HG03439 (cell line): ENCODE measurements around the gene FOXC1.

Experiments used
- ATAC-seq: cut with Tn5 transposase; IDR thresholded peaks from one replicate; pipeline ENCODE4 v1.9.1; 2021; ENCODE audit warnings: mild to moderate bottlenecking, moderate library complexity; ENCODE audit not compliant: unreplicated experiment

FOXC1 gene

DNA sequence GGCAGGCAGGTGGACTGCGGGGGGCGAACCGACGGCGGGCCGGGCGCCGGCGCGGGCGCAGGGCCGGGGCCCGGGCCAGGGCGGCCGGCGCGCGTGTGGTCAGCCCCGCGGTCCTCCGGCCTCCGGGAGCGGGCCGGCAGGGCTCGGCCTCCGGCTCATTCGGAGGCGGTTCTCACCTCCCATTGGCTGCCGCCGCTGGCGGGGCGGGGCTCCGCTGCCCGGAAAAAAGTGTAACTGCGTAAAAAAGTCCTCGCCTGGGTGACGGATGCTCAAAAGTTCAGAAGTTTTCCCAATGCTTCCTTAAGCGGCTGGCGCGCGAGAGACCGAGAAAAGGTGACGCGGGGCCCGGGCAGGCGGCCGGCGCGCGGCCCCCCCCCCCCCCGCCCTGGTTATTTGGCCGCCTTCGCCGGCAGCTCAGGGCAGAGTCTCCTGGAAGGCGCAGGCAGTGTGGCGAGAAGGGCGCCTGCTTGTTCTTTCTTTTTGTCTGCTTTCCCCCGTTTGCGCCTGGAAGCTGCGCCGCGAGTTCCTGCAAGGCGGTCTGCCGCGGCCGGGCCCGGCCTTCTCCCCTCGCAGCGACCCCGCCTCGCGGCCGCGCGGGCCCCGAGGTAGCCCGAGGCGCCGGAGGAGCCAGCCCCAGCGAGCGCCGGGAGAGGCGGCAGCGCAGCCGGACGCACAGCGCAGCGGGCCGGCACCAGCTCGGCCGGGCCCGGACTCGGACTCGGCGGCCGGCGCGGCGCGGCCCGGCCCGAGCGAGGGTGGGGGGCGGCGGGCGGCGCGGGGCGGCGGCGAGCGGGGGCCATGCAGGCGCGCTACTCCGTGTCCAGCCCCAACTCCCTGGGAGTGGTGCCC is at the start of gene FOXC1:
TSS of gene FOXC1 (plus strand) at position 268 of the 849 bp plus-strand sequence. CDS start at position 799, 531 bp downstream.
- ATAC-seq: peak; percentile 61

DNA sequence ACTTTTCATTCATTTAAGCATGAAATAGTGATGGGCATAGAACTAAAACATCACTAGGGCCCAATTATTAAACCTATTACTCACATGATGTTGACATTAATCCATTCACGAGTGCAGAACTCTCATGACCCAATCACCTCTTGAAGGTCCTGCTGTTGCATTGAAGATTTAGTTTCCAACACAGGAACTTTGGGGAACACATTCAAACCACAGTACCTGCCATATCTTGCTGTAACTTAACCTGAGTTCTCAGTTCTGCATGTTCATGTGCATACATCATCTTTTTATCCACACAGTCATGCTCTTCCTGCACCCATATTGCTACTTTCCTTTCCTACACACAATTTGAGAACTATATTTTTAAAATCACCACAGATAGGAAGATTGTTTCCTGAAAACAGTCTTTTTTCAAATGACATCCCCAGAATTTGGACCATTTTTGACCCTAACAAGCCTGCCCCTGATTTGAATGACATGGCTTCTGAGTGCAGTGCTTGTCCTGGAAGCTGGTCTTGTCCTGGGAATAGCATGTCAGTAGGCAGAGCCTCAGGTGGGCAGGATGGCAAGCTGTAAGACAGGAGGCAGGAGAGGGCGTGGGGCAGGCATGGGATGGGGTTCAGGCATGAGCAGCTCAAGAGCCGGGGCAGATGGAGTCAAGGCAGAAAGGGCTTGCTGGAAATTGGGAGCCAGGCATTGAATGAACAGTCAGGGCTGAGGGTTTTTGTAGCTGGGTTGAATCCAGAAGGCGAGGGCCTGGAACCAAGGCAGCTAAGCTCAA is 49.2 kb upstream of the FOXC1 start:
- ATAC-seq: no peak

DNA sequence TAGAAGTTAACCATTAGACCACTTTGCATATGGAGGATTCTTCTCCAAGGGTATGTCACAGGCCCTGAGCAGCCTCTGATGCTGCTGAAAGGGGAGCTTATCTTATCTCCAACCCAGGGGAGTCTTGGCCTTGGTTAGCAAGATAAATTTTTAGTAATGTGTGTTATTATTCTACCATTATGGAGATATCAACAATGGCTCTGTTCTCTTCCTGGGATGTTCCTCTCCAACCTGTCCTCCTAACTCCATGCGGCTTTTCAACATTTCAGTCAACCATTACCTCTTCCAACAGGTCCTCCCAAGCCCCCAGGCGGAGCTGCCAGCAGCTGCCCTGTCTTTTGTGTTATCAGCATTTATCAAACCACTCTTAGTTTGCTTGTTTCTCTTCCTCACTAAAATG is 48.4 kb upstream of the FOXC1 start:
- ATAC-seq: no peak

DNA sequence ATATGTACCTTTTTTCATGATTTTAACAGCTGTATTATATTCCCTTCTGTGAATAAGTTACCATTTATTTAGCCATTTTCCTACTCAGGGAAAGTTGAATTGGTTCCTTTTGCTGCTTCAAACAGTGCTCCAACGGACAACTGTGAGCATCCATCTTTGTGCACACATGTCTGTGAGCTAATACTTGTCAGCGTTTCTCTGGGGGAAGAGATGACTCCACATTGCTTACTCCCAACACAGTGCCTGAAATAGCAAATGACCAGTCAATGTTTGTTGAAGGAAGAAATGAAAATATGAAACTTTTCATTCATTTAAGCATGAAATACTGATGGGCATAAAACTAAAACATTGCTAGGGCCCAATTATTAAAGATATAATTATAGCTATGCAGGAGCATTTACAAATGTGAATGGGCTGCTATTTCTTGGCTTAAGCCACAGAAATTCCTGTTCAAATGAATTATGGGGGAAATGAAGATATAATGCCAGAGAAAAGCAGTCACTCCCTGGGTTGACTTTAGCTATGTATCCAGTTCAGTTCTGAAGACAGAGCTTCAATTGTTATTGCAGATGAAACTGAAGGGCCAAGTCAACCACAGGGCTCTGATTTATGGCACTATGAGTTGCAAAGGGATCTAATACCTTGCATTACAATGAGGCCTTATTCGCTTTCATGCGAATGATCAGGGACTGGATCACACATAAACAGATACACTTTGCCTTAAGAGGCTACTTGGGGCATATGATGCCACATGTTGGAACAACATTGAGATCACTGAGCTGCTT is 47.4 kb upstream of the FOXC1 start:
- ATAC-seq: no peak

DNA sequence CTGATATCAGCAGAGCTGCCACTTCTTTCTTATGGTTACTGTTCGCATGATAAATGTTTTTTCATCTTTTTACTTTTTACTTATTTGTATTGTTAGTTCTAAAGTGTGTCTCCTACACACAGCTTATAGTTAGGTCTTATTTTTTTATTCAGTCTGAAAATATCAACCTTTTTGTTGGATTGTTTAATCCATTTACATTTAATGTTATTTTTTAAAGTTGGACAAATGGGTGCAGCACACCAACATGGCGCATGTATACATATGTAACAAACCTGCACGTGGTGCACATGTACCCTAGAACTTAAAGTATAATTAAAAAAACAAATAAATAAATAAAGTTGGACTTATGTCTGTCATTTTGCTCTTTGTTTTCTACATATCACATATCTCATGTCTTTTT is 40.3 kb upstream of the FOXC1 start:
- no peak for ATAC-seq

DNA sequence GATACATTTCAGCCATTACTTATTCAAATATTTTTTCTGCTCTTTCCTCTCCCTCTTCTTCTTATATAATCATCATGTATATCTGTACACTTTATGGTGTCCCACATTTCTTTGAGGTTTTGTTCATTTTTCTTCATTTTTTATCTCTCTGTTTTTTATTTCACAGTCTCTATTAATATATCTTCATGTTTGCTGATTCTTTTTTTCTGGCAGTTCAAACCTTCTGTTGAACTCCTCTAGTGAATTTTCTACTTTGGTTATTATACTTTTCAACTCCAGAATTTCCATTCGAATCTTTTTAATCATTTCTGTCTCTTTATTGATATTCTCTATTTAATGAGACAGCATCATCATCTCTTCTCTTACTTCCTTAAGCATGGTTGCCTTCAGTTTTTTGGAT is 38.9 kb upstream of the FOXC1 start:
- no peak for ATAC-seq

DNA sequence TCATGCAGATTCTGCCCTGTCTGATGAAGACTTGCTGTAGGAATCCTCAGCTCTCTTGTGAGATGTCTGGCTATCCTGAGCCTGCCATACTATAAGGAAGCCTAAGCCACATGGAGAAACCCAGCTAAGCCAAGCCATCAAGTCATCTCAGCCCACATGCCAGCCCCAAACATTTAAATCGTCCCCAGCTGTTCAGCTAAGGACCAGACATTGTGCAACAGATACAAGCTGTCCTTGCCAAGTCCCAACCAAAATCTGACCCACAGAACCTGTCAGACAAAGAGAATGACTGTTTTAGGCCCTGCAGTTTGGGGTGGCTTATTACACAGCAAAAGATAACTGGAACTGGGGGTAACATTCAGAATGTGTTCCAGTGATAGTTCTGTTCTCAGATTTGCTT is 36.8 kb upstream of the FOXC1 start:
- no peak for ATAC-seq

DNA sequence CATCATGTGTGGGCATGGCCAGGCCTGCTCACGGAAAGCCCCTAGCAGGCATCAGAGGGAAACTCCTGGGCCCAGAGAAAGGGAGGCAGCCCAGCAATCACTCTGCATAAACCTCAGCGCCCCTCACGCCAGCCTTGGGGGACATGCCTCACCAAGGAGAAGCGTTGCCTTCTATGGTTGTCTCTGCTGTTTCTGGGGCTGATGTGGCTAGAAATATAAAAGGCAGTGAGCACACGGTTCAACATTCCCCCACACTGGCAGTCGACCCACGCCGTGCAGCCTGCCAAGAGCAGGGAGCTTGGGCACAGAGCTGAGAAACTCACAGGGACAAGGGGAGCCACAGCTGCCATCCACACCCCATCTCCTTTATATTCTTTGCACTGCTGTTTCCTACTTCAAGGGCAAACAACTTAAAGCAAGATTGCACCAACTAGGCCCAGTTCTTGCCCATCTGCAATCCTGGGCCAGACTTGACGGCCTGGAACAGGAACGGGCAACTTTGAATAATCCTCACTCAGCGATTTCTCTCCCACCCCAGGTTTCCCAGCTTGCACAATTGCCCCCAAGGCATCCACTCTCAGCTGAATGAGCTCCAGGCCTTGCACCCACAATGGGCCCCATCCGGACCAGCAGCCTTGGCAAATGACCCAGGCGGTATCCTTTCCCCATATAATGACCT is 35.5 kb upstream of the FOXC1 start:
- no peak for ATAC-seq

DNA sequence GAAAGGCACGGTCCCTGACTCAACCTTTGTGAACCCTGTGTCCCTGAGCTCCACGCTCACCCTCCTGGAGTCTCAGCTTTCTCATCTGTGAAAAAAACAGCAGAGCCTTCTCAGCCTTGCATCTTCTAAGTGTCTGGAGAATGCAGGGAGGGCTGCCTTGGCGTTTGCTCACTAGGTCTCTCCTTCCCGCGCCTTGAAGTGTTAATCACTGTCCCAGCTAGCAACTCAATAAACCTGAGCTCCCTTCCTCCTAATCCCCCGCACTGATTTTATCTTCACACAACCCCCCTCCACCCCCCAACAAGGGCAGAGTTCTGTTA is 34.9 kb upstream of the FOXC1 start:
- no peak for ATAC-seq

DNA sequence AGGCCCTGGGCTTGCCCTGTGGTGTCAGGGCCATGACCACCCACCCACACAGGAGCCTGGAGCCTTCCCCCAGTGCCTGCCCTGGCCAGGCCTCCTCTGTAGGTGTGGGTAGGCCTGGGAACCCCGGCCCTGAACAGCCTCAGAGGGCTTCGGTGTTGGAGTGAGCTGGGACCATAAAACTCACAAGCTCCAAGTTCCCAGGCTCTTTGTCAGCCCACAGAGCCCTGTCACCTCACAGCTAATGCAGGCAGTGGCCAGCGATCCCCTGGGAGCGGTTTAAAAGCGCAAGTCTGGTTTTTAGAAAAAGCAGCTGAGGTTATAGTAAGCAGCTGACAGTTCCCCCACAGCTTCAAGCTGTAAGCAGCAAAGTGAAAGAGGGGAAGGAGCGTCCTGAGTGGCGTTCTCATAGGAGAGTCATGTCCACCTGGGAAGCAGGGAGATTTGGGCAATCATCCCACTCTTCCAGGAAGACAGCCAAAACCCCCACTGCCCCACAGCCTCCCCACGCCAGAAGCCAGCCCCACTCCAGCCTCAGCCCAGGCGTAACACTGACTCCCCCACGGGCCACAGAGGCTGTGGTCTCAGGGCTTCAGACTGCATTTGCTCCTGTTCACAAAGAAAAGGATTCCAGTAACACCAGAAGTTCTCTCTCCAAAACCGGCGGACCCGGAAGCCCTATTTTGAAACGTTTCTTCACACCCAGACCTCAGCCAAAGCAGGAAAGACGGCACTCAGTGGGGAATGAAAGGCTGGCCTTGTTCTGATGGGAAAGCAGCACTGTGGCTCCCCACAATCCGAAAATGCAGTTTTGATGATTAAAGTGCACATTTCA is 34.3 kb upstream of the FOXC1 start:
- no peak for ATAC-seq

DNA sequence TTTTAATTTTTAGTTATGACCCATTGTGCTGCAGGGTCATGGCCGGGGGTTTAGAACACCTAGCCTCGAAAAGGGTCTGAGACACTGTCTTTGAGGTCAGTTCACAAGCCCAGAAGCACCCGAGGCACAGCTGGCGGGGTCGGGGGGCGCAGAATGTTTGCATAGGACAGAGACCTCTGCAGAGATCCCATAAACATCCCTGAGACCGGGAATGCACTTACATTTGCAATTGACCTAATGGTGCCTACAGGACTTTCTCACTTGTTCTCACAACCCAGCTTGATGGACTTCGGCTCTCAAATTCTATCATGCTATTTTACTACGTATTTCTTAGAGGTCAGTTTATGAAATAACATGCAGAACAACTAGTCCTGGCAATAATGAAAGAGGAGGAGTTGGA is 33.5 kb upstream of the FOXC1 start:
- ATAC-seq: no peak

DNA sequence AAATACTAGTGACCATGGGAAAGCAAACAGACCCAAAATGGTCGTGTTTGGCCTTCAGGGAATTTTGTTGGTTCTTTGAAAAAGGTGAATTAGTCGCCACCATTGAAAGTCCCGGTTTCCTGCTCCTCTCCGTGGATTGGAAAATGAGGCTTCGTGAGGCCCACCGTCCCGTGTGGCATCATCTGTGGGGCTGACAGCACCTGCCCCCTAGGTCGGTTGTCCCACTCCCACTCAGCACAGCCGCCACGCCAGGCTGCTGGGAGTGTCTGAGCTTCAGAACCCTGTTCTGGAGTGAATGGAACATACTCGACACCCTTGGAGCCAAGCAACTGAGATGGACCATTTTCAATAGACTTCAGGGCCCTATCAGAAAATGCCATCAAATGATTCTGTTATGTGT is 33.0 kb upstream of the FOXC1 start:
- ATAC-seq: no peak

DNA sequence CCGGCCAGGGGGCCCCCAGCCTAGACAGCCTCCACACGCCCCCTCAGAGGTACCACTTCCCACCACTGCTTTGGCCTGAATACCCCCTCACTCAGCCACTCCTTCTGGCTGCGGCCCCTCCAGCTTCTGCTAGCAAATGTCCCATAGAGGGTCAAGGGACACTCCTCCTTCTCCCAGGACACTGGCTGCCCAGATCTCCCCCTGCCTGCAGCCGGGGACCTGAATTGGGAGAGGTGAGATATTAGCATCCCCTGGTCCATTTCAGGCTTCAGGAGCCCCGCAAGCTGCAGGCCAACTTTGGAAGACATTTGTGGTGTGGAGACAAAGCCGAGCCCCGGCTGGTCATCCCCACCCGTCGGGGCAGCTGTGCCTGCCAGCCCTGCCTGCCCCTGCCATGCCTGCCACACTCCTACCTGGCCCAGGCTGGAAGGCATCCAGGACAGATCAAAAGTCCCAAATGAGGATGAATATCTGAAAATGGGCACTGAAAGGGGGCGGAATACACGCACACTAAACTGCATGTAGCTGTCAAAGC is 32.5 kb upstream of the FOXC1 start:
- ATAC-seq: no peak

DNA sequence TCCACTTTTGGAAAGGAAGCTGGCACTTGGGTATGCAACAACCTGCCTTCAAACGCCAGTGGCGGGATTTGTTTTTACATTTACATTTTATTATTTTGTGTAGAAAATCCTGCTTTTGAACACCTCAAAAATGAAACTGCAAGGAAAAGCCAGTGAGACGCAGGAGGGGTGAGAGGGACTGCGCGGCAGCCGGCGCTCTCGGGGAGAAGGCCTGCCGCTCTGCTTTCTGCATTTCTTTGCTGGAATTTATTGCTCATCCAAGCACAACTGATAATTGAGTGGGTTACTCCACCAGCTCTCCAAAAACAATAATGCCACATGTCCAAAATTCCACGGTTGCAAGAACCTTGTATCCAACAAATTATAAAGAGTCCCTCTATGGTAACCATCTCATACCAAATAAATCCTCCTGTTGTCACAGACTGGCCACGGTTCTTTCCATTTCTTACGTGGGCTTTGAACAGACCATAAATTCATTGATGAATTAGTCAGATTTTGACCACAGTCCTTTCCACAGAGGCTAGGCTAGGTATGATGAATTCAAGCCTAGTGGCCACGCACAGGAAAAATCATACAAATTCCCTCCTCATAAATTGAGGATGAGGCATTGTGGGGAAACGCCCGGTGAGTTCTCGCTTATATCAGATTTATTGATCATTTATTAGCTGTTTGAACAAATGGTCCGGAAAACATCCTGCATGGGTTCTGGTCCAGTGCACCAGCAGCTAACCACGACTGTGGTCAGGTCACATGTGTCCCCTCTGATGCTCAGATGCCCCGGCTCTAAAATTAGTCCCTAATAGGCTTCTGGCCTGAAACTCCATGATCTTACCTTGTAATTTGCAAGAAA is 31.6 kb upstream of the FOXC1 start:
- no peak for ATAC-seq

DNA sequence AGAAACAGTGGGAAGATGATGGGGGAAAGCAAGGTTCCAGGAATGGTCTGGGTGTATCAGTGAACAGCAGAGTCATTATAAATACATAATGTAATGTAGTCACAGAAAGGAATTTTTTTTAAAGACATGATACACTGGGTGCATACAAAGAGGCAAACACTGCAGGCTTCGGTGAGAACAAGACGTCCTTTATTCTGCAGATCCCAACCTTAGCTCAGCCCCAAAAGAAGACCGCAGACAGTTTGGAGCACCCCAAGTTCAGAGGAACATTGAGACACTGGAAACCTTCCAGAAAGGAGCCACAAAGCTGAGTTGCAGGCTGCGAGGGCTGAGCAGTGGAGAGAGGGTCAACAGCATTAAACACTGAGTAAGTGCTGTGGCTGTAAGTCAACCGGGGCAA is 30.6 kb upstream of the FOXC1 start:
- ATAC-seq: no peak

DNA sequence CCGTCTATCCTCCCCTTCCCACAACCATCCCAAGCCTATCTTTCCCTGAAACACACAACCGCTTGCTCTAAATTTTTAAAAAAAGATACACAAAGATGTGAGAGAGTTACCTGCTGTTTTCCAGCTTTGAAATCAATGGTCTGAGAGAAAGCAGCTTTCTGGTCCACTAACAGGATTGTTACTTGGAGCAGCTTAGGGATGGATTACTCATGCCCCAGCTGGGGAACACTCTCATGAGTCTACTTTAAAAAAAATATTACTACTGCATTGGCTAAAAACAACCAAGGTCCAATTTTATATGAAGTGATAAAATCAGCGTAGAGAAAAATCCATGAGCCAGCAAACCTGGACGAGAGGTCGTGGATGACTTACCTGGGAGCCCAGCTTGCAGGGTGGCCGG is 29.6 kb upstream of the FOXC1 start:
- ATAC-seq: no peak

DNA sequence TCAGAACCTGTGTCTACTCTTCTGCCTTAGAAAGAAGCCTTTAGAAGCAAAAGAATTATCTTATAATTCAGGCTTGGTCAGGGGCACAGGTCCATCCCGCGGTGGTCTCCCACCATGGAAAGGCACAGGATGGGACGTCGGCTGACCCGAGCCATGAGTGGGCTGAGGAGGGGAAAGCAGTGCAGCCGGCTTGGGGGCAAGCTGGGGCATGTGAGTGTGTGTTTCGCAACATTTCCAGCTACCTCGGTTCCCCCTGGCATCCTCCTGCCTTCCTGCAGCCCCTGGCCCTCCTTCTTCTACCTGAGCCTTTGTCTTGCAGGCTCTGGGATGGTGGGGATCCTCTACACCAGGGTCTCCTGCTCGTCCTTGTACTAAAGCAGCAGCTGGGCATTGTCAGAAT is 29.1 kb upstream of the FOXC1 start:
- ATAC-seq: no peak

DNA sequence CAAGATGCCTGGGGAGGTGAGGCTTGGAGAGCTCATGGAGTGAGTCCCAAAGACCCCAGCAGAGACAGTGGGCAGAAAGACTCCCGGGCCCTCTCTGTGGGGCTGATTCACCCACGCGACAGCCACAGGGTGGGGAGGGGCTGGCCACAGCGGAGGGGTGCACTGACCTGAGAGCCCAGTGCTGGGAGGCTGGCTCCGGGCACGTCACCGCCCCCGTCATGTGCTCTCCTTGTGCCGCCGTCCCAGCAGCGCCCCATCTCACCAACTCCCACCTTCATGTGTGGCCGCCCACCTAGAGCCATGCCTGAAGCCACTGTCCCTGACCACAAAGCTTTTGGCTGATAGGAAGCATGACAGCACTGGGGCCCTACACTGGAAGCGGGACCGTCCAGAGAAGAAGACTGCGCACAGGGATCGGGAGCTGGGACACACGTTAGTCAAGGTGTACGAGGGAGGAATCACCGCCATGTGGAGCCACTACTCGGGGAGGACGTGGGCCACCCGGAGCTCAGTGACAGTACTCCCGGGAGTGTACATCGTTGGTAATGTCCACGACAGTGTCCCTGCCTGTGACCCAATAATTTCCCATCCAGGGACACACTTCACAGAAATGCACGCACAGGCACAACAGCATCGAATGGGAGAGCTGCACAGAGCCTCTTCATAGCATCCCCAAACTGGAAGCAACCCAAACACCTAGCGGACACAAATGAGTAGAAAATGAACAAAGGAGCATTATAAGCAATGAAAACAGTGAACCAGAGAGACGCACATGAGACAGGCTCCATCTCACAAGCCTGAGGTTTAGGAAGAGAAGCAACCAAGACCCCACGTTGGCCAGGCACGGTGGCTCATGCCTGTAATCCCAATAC is 28.4 kb upstream of the FOXC1 start:
- ATAC-seq: no peak
